ENCODE results near the gene LDLRAD4. TPM values are rescaled to one million over a fixed set of nuclear protein-coding genes. Genes with fewer than 3 reads are reported as not detected.

Gene LDLRAD4
- polyA plus RNA-seq, 1 experiment, result not detected

- no peak overlapping the region for H3K27ac ChIP-seq (ENCODE audit: low read depth, low read length)
- H3K9me3 ChIP-seq (ENCODE audit: control insufficient read depth, insufficient read depth, low read length), result no peaks in the 10 kb centered on the region; the same call in 1 of the 2 replicates
- POLR2A ChIA-PET, result no interaction called here
- CTCF ChIA-PET, result no interaction called here
- no peak overlapping the region for H3K4me3 ChIP-seq (ENCODE audit: low read depth, low read length)
- DNase-seq (ENCODE audit: low read depth, low spot score), result no peak
- peaks cover 29% of the 10 kb centered on the region for H3K27me3 ChIP-seq (ENCODE audit: control insufficient read depth, insufficient read depth, low read length)
- TF ChIP-seq CTCF (IDR thresholded peaks at IDR 0.05; ENCODE audit: low read depth, low read length), result no peak
These were observed 396.9 kb downstream of the LDLRAD4 start for GRCh38 chr18:13615432-13615861.

- DNase-seq (ENCODE audit: low read depth, low spot score), result no peak
- ChIA-PET POLR2A (no interaction called here), CTCF (no interaction called here)
- Histone ChIP-seq H3K27ac (ENCODE audit: low read depth, low read length) (no peak overlapping the region), H3K4me3 (ENCODE audit: low read depth, low read length) (no peak overlapping the region), H3K27me3 (ENCODE audit: control insufficient read depth, insufficient read depth, low read length) (peaks cover 23% of the 10 kb centered on the region), H3K9me3 (ENCODE audit: control insufficient read depth, insufficient read depth, low read length) (no peaks in the 10 kb centered on the region; the same call in 1 of the 2 replicates)
- TF ChIP-seq CTCF (IDR thresholded peaks at IDR 0.05; ENCODE audit: low read depth, low read length), result no peak
These were observed 397.5 kb downstream of the LDLRAD4 start for GRCh38 chr18:13616041-13616440.

GRCh38 chr18:13616525-13617035 lies 398.0 kb downstream of the LDLRAD4 start:
- Histone ChIP-seq H3K27ac (ENCODE audit: low read depth, low read length) (no peak overlapping the region), H3K27me3 (ENCODE audit: control insufficient read depth, insufficient read depth, low read length) (peaks cover 19% of the 10 kb centered on the region), H3K9me3 (ENCODE audit: control insufficient read depth, insufficient read depth, low read length) (no peaks in the 10 kb centered on the region; the same call in 1 of the 2 replicates), H3K4me3 (ENCODE audit: low read depth, low read length) (no peak overlapping the region)
- TF ChIP-seq CTCF (IDR thresholded peaks at IDR 0.05; ENCODE audit: low read depth, low read length), result no peak
- DNase-seq (ENCODE audit: low read depth, low spot score), result no peak
- ChIA-PET POLR2A (no interaction called here), CTCF (no interaction called here)

GRCh38 chr18:13617826-13618515 lies 399.4 kb downstream of the LDLRAD4 start:
- H3K27ac ChIP-seq (ENCODE audit: low read depth, low read length), result no peak overlapping the region
- no peaks in the 10 kb centered on the region; the same call in 1 of the 2 replicates for H3K9me3 ChIP-seq (ENCODE audit: control insufficient read depth, insufficient read depth, low read length)
- H3K27me3 ChIP-seq (ENCODE audit: control insufficient read depth, insufficient read depth, low read length), result peaks cover 6% of the 10 kb centered on the region
- TF ChIP-seq CTCF (IDR thresholded peaks at IDR 0.05; ENCODE audit: low read depth, low read length), result no peak
- DNase-seq (ENCODE audit: low read depth, low spot score), result no peak
- no peak overlapping the region for H3K4me3 ChIP-seq (ENCODE audit: low read depth, low read length)
- CTCF ChIA-PET, result no interaction called here
- POLR2A ChIA-PET, result no interaction called here

- CTCF ChIA-PET, result no interaction called here
These were observed 400.3 kb downstream of the LDLRAD4 start for GRCh38 chr18:13618760-13619438.

More at GRCh38 chr18:13618760-13619438, 400.3 kb downstream of the LDLRAD4 start:
- Histone ChIP-seq H3K4me3 (ENCODE audit: low read depth, low read length) (no peak overlapping the region), H3K9me3 (ENCODE audit: control insufficient read depth, insufficient read depth, low read length) (no peaks in the 10 kb centered on the region; the same call in 1 of the 2 replicates), H3K27ac (ENCODE audit: low read depth, low read length) (no peak overlapping the region), H3K27me3 (ENCODE audit: control insufficient read depth, insufficient read depth, low read length) (no peaks in the 10 kb centered on the region)
- DNase-seq (ENCODE audit: low read depth, low spot score), result no peak
- no peak for TF ChIP-seq CTCF (IDR thresholded peaks at IDR 0.05; ENCODE audit: low read depth, low read length)
- POLR2A ChIA-PET, result no interaction called here
